HG03159 (cell line): Measurements from ENCODE around the gene SORCS2.

Source experiments
- ATAC-seq: cut with Tn5 transposase; IDR thresholded peaks from one replicate; pipeline ENCODE4 v1.9.1; 2021; ENCODE audit warnings: mild to moderate bottlenecking, moderate library complexity; ENCODE audit not compliant: unreplicated experiment

SORCS2 gene

GRCh38 chr4:7262134-7262533 lies 69.8 kb downstream of the SORCS2 start:
- ATAC-seq = no peak

GRCh38 chr4:7263166-7263565 lies 70.8 kb downstream of the SORCS2 start:
- ATAC-seq = no peak

- ATAC-seq = no peak
These were observed 72.4 kb downstream of the SORCS2 start for GRCh38 chr4:7264694-7265093.

- no peak for ATAC-seq
These were observed 74.4 kb downstream of the SORCS2 start for GRCh38 chr4:7266525-7267292.

- no peak for ATAC-seq
These were observed 75.5 kb downstream of the SORCS2 start for GRCh38 chr4:7267829-7268228.

- no peak for ATAC-seq
These were observed 76.6 kb downstream of the SORCS2 start for GRCh38 chr4:7268941-7269340.

- no peak for ATAC-seq
These were observed 77.8 kb downstream of the SORCS2 start for GRCh38 chr4:7270121-7270520.

- no peak for ATAC-seq
These were observed 80.1 kb downstream of the SORCS2 start for GRCh38 chr4:7272404-7272803.

GRCh38 chr4:7273738-7274297 lies 81.5 kb downstream of the SORCS2 start:
- no peak for ATAC-seq

- ATAC-seq = no peak
These were observed 82.7 kb downstream of the SORCS2 start for GRCh38 chr4:7275067-7275466.

- no peak for ATAC-seq
These were observed 83.3 kb downstream of the SORCS2 start for GRCh38 chr4:7275490-7276154.

GRCh38 chr4:7276515-7276914 lies 84.2 kb downstream of the SORCS2 start:
- no peak for ATAC-seq

GRCh38 chr4:7278071-7278765 lies 85.9 kb downstream of the SORCS2 start:
- no peak for ATAC-seq

GRCh38 chr4:7278981-7279380 lies 86.6 kb downstream of the SORCS2 start:
- no peak for ATAC-seq

- ATAC-seq = no peak
These were observed 87.6 kb downstream of the SORCS2 start for GRCh38 chr4:7279902-7280301.

- no peak for ATAC-seq
These were observed 88.8 kb downstream of the SORCS2 start for GRCh38 chr4:7280926-7281690.

GRCh38 chr4:7281691-7282665 lies 89.6 kb downstream of the SORCS2 start:
- ATAC-seq = no peak

GRCh38 chr4:7282786-7283440 lies 90.6 kb downstream of the SORCS2 start:
- ATAC-seq = no peak
